Right lobe of liver (tissue), 4 donors: ENCODE data around the gene ANXA7.

Experiments used
- POLR2A ChIP-seq: fragments of 450-650 bp; IDR thresholded peaks from one replicate; pipeline ENCODE4 v1.6.1; 2017; ENCODE audit warnings: antibody characterized with exemption, mild to moderate bottlenecking
- TF ChIP-seq, protein P1 (sequence below), 4 donors: fragments of 200-600 bp in 3 of 4; fragments of 450-650 bp in 1 of 4; IDR thresholded peaks; one replicate each; pipeline versions ENCODE4 v1.5.1 to v1.8.0; 2016 to 2022; ENCODE audit warnings: antibody characterized with exemption in 4 of 4, mild to moderate bottlenecking in 2 of 4
- donor health status: DM: no; HTN: no; CAD: no.
- donor health status: DM: no; HTN: no; CAD: no.
- donor health status: DM: no; HTN: yes; CAD: no.

DNA sequence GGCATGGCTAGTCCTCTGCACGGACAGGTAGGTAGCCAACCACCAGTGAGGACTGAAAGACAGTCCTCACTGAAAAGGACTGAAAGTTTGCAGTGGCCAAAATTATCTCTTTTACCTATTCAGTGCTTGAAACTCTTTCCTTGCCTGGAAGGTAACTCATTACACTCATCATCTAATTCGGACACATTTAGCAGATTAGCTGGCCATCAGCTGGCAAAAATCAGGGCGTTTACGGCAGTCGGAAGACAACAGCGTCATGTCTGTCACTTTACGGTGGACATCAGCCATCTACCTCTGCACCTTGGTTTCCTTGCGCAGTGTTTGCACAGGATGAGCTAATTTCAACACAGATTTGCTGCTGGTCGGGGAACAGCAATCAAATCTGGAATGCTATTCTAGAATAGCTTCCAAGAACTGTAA lies 740 bp downstream of the ANXA7 start:
- TF ChIP-seq, protein P1, sequence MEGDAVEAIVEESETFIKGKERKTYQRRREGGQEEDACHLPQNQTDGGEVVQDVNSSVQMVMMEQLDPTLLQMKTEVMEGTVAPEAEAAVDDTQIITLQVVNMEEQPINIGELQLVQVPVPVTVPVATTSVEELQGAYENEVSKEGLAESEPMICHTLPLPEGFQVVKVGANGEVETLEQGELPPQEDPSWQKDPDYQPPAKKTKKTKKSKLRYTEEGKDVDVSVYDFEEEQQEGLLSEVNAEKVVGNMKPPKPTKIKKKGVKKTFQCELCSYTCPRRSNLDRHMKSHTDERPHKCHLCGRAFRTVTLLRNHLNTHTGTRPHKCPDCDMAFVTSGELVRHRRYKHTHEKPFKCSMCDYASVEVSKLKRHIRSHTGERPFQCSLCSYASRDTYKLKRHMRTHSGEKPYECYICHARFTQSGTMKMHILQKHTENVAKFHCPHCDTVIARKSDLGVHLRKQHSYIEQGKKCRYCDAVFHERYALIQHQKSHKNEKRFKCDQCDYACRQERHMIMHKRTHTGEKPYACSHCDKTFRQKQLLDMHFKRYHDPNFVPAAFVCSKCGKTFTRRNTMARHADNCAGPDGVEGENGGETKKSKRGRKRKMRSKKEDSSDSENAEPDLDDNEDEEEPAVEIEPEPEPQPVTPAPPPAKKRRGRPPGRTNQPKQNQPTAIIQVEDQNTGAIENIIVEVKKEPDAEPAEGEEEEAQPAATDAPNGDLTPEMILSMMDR (IDR thresholded peaks at IDR 0.05), result no peak
- TF ChIP-seq POLR2A, result no peak
